Esophagus (tissue), 2 donors: ENCODE data around the gene SLC27A2. TPM values are rescaled to one million over a fixed set of nuclear protein-coding genes. Genes with fewer than 3 reads are reported as not detected.

Source experiments
- H3K27ac ChIP-seq, 2 donors: one replicate each; pipeline ENCODE4 v1.5.1; 2013; ENCODE audit warnings: low read depth in 2 of 2, mild to moderate bottlenecking in 2 of 2, inconsistent platforms in 1 of 2, low read length in 1 of 2, moderate library complexity in 1 of 2
- H3K27me3 ChIP-seq, 2 donors: one replicate each; pipeline ENCODE4 v1.6.1; 2013; ENCODE audit warnings: low read length in 2 of 2, control low read depth in 1 of 2, mild to moderate bottlenecking in 1 of 2; ENCODE audit not compliant: insufficient read depth in 2 of 2, control insufficient read depth in 1 of 2
- H3K36me3 ChIP-seq, 2 donors: one replicate each; pipeline ENCODE4 v1.6.1; 2013; ENCODE audit warnings: low read length in 1 of 2; ENCODE audit not compliant: control insufficient read depth in 2 of 2, insufficient read depth in 2 of 2
- H3K4me1 ChIP-seq, 2 donors: one replicate each; pipeline ENCODE4 v1.6.1; 2013; ENCODE audit warnings: low read length in 1 of 2; ENCODE audit not compliant: control insufficient read depth in 2 of 2, insufficient read depth in 2 of 2
- H3K4me3 ChIP-seq, 2 donors: one replicate each; pipeline ENCODE4 v1.5.1; 2013; ENCODE audit warnings: low read length in 2 of 2, mild to moderate bottlenecking in 2 of 2, low read depth in 1 of 2, moderate library complexity in 1 of 2
- H3K9me3 ChIP-seq, 2 donors: one replicate each; pipeline ENCODE4 v1.6.1; 2013; ENCODE audit warnings: mild to moderate bottlenecking in 2 of 2, low read depth in 1 of 2, low read length in 1 of 2, moderate library complexity in 1 of 2; ENCODE audit not compliant: control insufficient read depth in 2 of 2, insufficient read depth in 1 of 2
- WGBS, 2 donors: extraction: QIAGEN DNeasy Blood & Tissue Kit; methylation state at CpG; one replicate each; pipeline ENCODE4 v1.1.7; 2013; 5-methylcytosine and 5-hydroxymethylcytosine counted together
- polyA plus RNA-seq, 2 donors: library from polyadenylated mRNA; stranded (reverse); fragments of 200-250 nt; gene quantifications; one replicate each; pipeline ENCODE4 v1.2.3, GENCODE V29; 2013
- donor health status: healthy with polysubstance abuse.
- donor health status: Bipolar disorder and iron deficiency.

SLC27A2 gene
- polyA plus RNA-seq, 2 donors: 2.0 to 2.7 TPM

GRCh38 chr15:50256188-50257041 lies 74.4 kb downstream of the SLC27A2 start:
- peaks cover 0 to 6% of the 10 kb centered on the region in 2 donors for H3K4me1 ChIP-seq
- no peaks in the 10 kb centered on the region for H3K9me3 ChIP-seq
- H3K27ac ChIP-seq: no peak overlapping the region
- 53 to 57% methylated on average over 5 of the region's 5 CpGs for WGBS, 2 donors
- no peaks in the 10 kb centered on the region for H3K27me3 ChIP-seq
- H3K4me3 ChIP-seq: no peak overlapping the region
- no peaks in the 10 kb centered on the region for H3K36me3 ChIP-seq

DNA sequence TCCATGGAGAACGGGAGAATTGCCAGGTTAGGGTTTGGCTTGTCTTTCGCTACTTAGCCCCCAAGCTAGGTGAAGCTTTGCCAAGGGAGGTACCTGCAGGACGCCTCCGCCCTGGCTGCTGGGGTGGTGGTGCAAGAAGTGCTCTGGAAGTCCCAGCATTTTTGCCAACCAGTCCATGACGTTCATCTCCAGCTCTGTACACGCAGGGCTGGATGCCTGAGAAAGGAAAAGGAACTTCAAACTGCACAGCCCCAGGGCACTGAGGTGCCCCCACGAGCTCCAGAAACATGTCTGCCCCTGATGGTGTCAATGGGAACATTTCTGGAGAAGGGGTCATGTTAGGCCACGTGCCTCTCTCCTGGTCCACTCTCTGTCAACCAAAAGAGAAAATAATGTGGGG lies 75.3 kb downstream of the SLC27A2 start:
- H3K9me3 ChIP-seq: no peaks in the 10 kb centered on the region
- H3K4me1 ChIP-seq: peaks cover 0 to 6% of the 10 kb centered on the region in 2 donors
- no peaks in the 10 kb centered on the region for H3K36me3 ChIP-seq
- H3K4me3 ChIP-seq: no peak overlapping the region
- 55 to 67% methylated on average over 8 of the region's 8 CpGs for WGBS, 2 donors
- no peak overlapping the region for H3K27ac ChIP-seq
- H3K27me3 ChIP-seq: no peaks in the 10 kb centered on the region

- no peaks in the 10 kb centered on the region for H3K36me3 ChIP-seq
- no peak overlapping the region for H3K27ac ChIP-seq
- 81 to 85% methylated on average over 3 of the region's 3 CpGs for WGBS, 2 donors
Measured at GRCh38 chr15:50257924-50258323, 75.9 kb downstream of the SLC27A2 start.

GRCh38 chr15:50259276-50259675 lies 77.3 kb downstream of the SLC27A2 start:
- WGBS, 2 donors: 83 to 89% methylated on average over 5 of the region's 5 CpGs
- H3K27ac ChIP-seq: no peak overlapping the region
- H3K27me3 ChIP-seq: no peaks in the 10 kb centered on the region
- peaks cover 0 to 6% of the 10 kb centered on the region in 2 donors for H3K4me1 ChIP-seq
- no peak overlapping the region for H3K4me3 ChIP-seq
- no peaks in the 10 kb centered on the region for H3K36me3 ChIP-seq
- no peaks in the 10 kb centered on the region for H3K9me3 ChIP-seq

More at GRCh38 chr15:50257924-50258323, 75.9 kb downstream of the SLC27A2 start:
- Histone ChIP-seq H3K4me3 (no peak overlapping the region), H3K9me3 (no peaks in the 10 kb centered on the region), H3K27me3 (no peaks in the 10 kb centered on the region), H3K4me1 (peaks cover 0 to 6% of the 10 kb centered on the region in 2 donors)

- Histone ChIP-seq H3K36me3 (no peaks in the 10 kb centered on the region), H3K4me3 (no peak overlapping the region), H3K9me3 (no peaks in the 10 kb centered on the region), H3K27ac (no peak overlapping the region), H3K4me1 (peaks cover 0 to 6% of the 10 kb centered on the region in 2 donors), H3K27me3 (no peaks in the 10 kb centered on the region)
- 62 to 75% methylated on average over 2 of the region's 2 CpGs for WGBS, 2 donors
Measured at GRCh38 chr15:50260969-50261496, 79.0 kb downstream of the SLC27A2 start.

DNA sequence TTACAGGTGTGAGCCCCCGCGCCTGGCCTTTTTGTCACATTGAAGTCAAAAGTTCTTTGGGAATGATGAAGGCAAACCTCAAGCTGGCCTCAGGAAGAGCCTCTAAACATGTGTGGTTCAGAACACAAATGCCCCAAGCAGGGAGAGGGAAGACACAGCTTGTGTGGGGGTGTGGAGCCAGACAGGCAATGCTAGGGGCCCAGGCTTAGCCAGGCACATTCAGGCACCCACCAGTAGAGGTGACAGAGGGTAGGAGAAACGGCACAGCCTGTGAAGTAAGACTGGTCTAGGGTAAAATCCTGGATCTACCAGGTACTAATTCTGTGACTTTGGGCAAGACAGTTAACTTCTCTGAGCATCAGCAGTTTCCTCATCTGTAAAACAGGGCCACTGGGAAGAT lies 80.0 kb downstream of the SLC27A2 start:
- H3K4me3 ChIP-seq: no peak overlapping the region
- H3K27ac ChIP-seq: no peak overlapping the region
- no peaks in the 10 kb centered on the region for H3K27me3 ChIP-seq
- WGBS, 2 donors: 88 to 92% methylated on average over 3 of the region's 3 CpGs
- no peaks in the 10 kb centered on the region for H3K9me3 ChIP-seq
- no peaks in the 10 kb centered on the region for H3K36me3 ChIP-seq
- peaks cover 0 to 6% of the 10 kb centered on the region in 2 donors for H3K4me1 ChIP-seq

DNA sequence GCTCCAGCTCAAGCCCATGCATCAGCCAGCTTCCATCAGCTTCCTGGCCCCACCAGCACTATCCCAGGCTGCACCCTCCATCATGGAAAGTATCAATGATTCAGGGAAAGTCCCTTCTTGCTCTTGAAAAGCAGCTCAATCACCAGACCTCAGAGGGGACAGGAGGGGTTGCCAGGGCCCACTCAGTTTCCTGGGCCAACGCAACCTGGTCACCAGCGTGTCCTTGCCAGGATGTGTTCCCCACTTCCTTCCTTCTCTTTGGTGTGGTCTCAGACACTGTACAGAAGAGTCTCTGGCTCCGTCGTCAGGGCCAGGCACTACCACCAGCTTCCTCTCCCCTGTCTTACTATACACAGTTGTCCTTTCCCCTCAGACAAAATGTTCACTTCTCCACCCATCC lies 80.5 kb downstream of the SLC27A2 start:
- 60 to 65% methylated on average over 4 of the region's 4 CpGs for WGBS, 2 donors
- no peak overlapping the region for H3K4me3 ChIP-seq
- peaks cover 0 to under 1% of the 10 kb centered on the region in 2 donors for H3K4me1 ChIP-seq
- no peaks in the 10 kb centered on the region for H3K27me3 ChIP-seq
- no peaks in the 10 kb centered on the region for H3K9me3 ChIP-seq
- no peaks in the 10 kb centered on the region for H3K36me3 ChIP-seq
- no peak overlapping the region for H3K27ac ChIP-seq

- Histone ChIP-seq H3K36me3 (no peaks in the 10 kb centered on the region), H3K9me3 (no peaks in the 10 kb centered on the region), H3K27ac (no peak within 1 kb of the TSS), H3K4me1 (no peaks in the 10 kb centered on the region), H3K4me3 (no peak within 1 kb of the TSS), H3K27me3 (no peaks in the 10 kb centered on the region)
- 71 to 79% methylated on average over 9 of the region's 9 CpGs for WGBS, 2 donors
Measured at GRCh38 chr15:50265620-50266019, 83.6 kb downstream of the SLC27A2 start, which contains the start of gene HDC. Gene HDC, minus strand, starts transcription at chr15:50265726. Its CDS starts 103 bp downstream, at chr15:50265623.

DNA sequence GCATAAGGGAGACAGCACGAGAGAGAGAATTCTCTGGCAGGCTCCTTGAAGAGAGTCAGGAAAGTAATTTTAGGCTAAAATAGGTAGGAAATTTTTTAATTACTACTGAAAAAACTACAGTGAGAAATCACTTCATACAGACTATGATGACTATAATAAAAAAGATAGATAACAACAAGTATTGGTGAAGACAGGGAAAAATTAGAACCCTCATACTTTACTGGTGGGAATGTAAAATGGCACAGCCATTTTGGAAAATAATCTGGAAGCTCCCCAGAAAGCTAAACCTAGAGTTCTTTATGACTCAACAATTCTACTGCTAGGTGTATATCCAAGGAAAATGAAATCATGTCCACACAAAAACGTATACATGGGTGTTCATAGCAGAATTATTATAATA lies 85.6 kb downstream of the SLC27A2 start:
- no peaks in the 10 kb centered on the region for H3K4me1 ChIP-seq
- no peaks in the 10 kb centered on the region for H3K27me3 ChIP-seq
- WGBS, 2 donors: 74 to 75% methylated on average over 2 of the region's 2 CpGs
- no peaks in the 10 kb centered on the region for H3K36me3 ChIP-seq
- no peak overlapping the region for H3K4me3 ChIP-seq
- no peak overlapping the region for H3K27ac ChIP-seq
- H3K9me3 ChIP-seq: no peaks in the 10 kb centered on the region
